ENCODE data around the gene DDIT3. TPM values are rescaled to one million over a fixed set of nuclear protein-coding genes. Genes with fewer than 3 reads are reported as not detected.

DDIT3 gene
- total and polyA plus RNA-seq, 2 of the 8 experiments (the other 6 are each of a cell fraction or from before 2014, with no cell fraction given), result 4.9 to 5.7 TPM

DNA sequence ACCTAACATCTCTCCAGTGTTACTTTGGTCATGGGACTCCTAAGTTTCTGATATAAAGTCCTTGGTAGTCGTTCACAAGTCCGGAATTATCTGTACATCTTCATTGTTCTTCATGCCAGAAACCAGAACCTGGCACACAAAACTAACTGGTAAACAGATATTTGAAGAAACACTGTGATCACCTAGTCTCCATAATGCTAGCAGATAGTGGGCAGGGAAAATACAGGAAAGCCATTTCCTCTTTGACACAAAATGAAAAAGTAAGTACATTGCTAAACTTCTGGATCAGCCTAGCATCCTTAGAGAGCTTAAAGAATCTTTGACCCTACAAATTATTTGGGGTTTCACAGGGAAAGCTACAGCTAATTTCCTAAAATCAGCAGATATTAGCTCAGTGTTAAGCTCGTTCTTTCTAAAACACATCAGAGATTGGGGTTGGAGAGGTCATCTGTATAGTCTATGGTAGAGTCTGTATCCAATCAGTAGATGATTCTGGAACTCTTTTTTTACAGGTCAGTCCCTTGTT lies 4.8 kb downstream of the DDIT3 start (continued):
- TF ChIP-seq HDAC2 (IDR thresholded peaks at IDR 0.05; ENCODE audit: borderline replicate concordance in 1 of 2, low read depth in 2 of 2, low read length in 2 of 2), result no peak
- TF ChIP-seq TEAD4 (IDR thresholded peaks at IDR 0.05; ENCODE audit: low read depth, low read length), result no peak

Data from H1 (cell line).